GM10248 (cell line): ENCODE data around the gene UCKL1.
"Not testable (repeated sequence)": the region's sequence is repeated elsewhere in the genome, so short reads cannot be mapped to it uniquely, and the experiment has no call there.

Experiments used
- CTCF ChIA-PET: fragments of 300-600 bp; sonication (Branson Sonifier 250); formaldehyde crosslinking; extraction: SDS; loops from one replicate; lab custom pipeline; 2021; ENCODE audit warnings: antibody characterized with exemption; lab: Yijun Ruan, JAX
- POLR2A ChIA-PET: fragments of 350-650 bp; sonication (Branson Sonifier 250); formaldehyde crosslinking; extraction: SDS; loops from one replicate; lab custom pipeline; 2020; ENCODE audit warnings: antibody characterized with exemption; lab: Yijun Ruan, JAX
- DNase-seq: peaks from one replicate; pipeline ENCODE4 v3.0.0; 2012; ENCODE audit errors: extremely low spot score
- TF ChIP-seq, protein P1 (sequence below): IDR thresholded peaks from 2 replicates; pipeline ENCODE4 v1.5.1; 2012; ENCODE audit warnings: mild to moderate bottlenecking, low read depth; ENCODE audit errors: extremely low read depth, missing control alignments, control extremely low read depth

UCKL1 gene

DNA sequence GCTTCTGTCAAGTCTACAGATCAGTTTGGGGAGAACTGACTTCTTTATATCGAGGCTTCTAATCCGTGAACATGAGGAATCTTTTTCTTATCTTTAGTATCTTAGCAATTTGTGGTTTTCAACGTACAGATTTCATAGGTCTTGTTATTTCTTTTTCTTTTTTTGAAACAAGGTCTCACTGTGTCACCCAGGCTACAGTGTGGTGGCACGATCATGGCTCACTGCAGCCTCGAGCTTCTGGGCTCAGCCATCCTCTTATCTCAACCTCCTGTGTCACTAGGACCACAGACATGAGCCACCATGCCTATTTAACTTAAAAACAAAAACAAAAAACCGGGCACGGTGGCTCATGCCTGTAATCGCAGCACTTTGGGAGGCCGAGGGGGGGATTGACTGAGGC, 32.0 kb downstream of the UCKL1 start:
- CTCF ChIA-PET = interaction anchor here (1.0 kb wide), 1 partner anchor 9 kb away, joined by 3 read pairs; no protein-coding TSS in a partner anchor
- POLR2A ChIA-PET = no interaction called here
- DNase-seq = no peak
- TF ChIP-seq, protein P1, sequence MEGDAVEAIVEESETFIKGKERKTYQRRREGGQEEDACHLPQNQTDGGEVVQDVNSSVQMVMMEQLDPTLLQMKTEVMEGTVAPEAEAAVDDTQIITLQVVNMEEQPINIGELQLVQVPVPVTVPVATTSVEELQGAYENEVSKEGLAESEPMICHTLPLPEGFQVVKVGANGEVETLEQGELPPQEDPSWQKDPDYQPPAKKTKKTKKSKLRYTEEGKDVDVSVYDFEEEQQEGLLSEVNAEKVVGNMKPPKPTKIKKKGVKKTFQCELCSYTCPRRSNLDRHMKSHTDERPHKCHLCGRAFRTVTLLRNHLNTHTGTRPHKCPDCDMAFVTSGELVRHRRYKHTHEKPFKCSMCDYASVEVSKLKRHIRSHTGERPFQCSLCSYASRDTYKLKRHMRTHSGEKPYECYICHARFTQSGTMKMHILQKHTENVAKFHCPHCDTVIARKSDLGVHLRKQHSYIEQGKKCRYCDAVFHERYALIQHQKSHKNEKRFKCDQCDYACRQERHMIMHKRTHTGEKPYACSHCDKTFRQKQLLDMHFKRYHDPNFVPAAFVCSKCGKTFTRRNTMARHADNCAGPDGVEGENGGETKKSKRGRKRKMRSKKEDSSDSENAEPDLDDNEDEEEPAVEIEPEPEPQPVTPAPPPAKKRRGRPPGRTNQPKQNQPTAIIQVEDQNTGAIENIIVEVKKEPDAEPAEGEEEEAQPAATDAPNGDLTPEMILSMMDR = no peak

GRCh38 chr20:63923651-63924050, 32.6 kb downstream of the UCKL1 start:
- no peak for DNase-seq
- POLR2A ChIA-PET = no interaction called here
- TF ChIP-seq, protein P1 = no peak
- CTCF ChIA-PET = no interaction called here

GRCh38 chr20:63920226-63920625, 36.0 kb downstream of the UCKL1 start:
- ChIA-PET CTCF (no interaction called here), POLR2A (no interaction called here)
- TF ChIP-seq, protein P1 = no peak
- DNase-seq = no peak

GRCh38 chr20:63919130-63919529, 37.1 kb downstream of the UCKL1 start:
- CTCF ChIA-PET = interaction anchor here (2.2 kb wide), 1 partner anchor 11 kb away, joined by 7 read pairs; no protein-coding TSS in a partner anchor
- DNase-seq = no peak
- TF ChIP-seq, protein P1 = no peak
- POLR2A ChIA-PET = no interaction called here

DNA sequence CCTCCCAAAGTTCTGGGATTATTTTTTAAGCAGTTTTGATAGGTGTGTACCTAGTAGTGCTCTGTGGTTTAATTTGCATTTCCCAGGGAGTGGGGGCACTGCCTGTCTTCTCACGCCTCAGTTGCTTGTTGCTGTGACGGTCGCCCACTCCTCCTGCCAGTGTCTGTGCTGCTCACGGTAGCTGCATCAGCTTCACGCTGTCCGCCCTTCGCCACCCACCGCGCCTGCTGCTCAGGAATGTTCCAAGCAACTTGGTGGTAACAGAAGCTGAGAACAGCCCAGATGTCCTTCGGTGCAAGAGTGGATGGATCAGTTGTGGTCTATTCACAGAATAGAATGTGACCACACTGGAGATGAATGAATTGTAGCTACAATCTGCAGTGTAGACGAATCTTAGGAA, 38.4 kb downstream of the UCKL1 start:
- TF ChIP-seq, protein P1 = no peak
- no peak for DNase-seq
- POLR2A ChIA-PET = no interaction called here
- CTCF ChIA-PET = interaction anchor here (0.9 to 2.2 kb wide), 6 partner anchors 8 to 380 kb away, joined by 3 to 7 read pairs (median 5); no protein-coding TSS in a partner anchor

DNA sequence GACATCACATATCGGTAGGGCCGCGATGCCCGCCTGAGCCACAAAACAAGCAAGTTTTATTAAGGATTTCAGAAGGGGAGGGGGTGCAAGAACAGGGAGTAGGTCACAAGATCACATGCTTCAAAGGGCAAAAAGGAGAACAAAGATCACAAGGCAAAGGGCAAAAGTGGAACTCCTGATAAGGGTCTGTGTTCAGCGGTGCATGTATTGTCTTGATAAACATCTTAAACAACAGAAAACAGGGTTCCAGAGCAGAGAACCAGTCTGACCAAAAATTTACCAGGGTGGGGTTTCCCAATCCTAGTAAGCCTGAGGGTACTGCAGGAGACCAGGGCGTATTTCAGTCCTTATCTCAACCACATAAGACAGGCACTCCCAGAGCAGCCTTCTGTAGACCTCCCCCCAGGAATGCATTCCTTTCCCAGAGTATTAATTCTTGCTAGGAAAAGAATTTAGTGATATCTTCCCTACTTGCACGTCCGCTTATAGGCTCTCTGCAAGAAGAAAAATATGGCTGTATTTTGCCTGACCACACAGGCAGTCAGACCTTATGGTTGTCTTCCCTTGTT, 39.8 kb downstream of the UCKL1 start:
- DNase-seq, POLR2A ChIA-PET: not testable (repeated sequence)
- CTCF ChIA-PET = interaction anchor here (0.9 kb wide), 1 partner anchor 10 kb away, joined by 4 read pairs; no protein-coding TSS in a partner anchor

- ChIA-PET POLR2A (interaction anchor here (0.6 kb wide), 1 partner anchor 50 kb away, joined by 3 read pairs; the partner anchor contains the start of gene TPD52L2), CTCF (interaction anchor here (1.1 kb wide), 1 partner anchor 58 kb away, joined by 3 read pairs; no protein-coding TSS in a partner anchor)
- DNase-seq = no peak
- TF ChIP-seq, protein P1 = no peak
These were observed 40.7 kb downstream of the UCKL1 start for GRCh38 chr20:63915471-63915870.
